Loucy (cell line): ENCODE data around the gene EFNB1.

Experiments used
- H2AFZ ChIP-seq: fragments of 200-600 bp; sonication (generic); 2 replicates; pipeline ENCODE4 v1.6.0; 2016; ENCODE audit warnings: antibody characterized with exemption, mild to moderate bottlenecking, low read length, moderate library complexity
- H3F3A ChIP-seq: fragments of 200-600 bp; 2 replicates; pipeline ENCODE4 v1.6.0; 2016; ENCODE audit warnings: antibody characterized with exemption, low read depth, mild to moderate bottlenecking
- H3K27me3 ChIP-seq: fragments of 200-600 bp; sonication (generic); 2 replicates; pipeline ENCODE4 v1.6.1; 2014; ENCODE audit warnings: low read length, mild to moderate bottlenecking; ENCODE audit not compliant: insufficient read depth, poor library complexity, severe bottlenecking
- H3K36me3 ChIP-seq: fragments of 200-600 bp; sonication (generic); 2 replicates; pipeline ENCODE4 v1.6.1; 2016; ENCODE audit warnings: low read length; ENCODE audit not compliant: insufficient read depth
- H3K4me1 ChIP-seq: fragments of 200-600 bp; sonication (generic); 2 replicates; pipeline ENCODE4 v1.5.1; 2014; ENCODE audit warnings: low read length, mild to moderate bottlenecking; ENCODE audit not compliant: insufficient read depth, poor library complexity, severe bottlenecking
- H3K4me2 ChIP-seq: fragments of 200-600 bp; sonication (generic); 2 replicates; pipeline ENCODE4 v1.6.0; 2014; ENCODE audit warnings: antibody characterized with exemption, low read length, low read depth, mild to moderate bottlenecking; ENCODE audit not compliant: poor library complexity, severe bottlenecking
- H3K4me3 ChIP-seq: fragments of 200-600 bp; sonication (generic); 2 replicates; pipeline ENCODE4 v1.5.1; 2014; ENCODE audit warnings: low read length, mild to moderate bottlenecking, mixed read lengths; ENCODE audit not compliant: poor library complexity, severe bottlenecking
- H3K79me2 ChIP-seq: fragments of 200-600 bp; sonication (generic); 2 replicates; pipeline ENCODE4 v1.6.1; 2014; ENCODE audit warnings: low read length; ENCODE audit not compliant: insufficient read depth
- H3K9ac ChIP-seq: fragments of 200-600 bp; sonication (generic); 2 replicates; pipeline ENCODE4 v1.6.0; 2014; ENCODE audit warnings: mild to moderate bottlenecking, low read depth, low read length, moderate library complexity; ENCODE audit not compliant: poor library complexity, severe bottlenecking
- H3K9me2 ChIP-seq: fragments of 200-600 bp; sonication (generic); replicated peaks from 2 replicates; pipeline ENCODE4 v1.6.1; 2016; ENCODE audit warnings: low read depth, low read length, mixed read lengths
- H3K9me3 ChIP-seq: fragments of 200-600 bp; sonication (generic); 2 replicates; pipeline ENCODE4 v1.6.1; 2014; ENCODE audit warnings: mild to moderate bottlenecking, antibody characterized with exemption, low read length, low read depth; ENCODE audit not compliant: insufficient read depth
- H4K20me1 ChIP-seq: fragments of 200-600 bp; sonication (generic); 2 replicates; pipeline ENCODE4 v1.6.0; 2014; ENCODE audit warnings: antibody characterized with exemption, low read length, mild to moderate bottlenecking; ENCODE audit not compliant: insufficient read depth, poor library complexity, severe bottlenecking
- EZH2phosphoT487 ChIP-seq: fragments of 200-600 bp; IDR thresholded peaks from 2 replicates; pipeline ENCODE4 v1.6.1; 2018; ENCODE audit warnings: antibody characterized with exemption, mild to moderate bottlenecking, moderate library complexity, borderline replicate concordance
- TF ChIP-seq, protein P1 (sequence below): fragments of 200-600 bp; sonication (generic); conservative IDR thresholded peaks from 2 replicates; pipeline ENCODE4 v1.5.1; 2014; ENCODE audit warnings: mild to moderate bottlenecking, antibody characterized with exemption, low read length

EFNB1 gene

DNA sequence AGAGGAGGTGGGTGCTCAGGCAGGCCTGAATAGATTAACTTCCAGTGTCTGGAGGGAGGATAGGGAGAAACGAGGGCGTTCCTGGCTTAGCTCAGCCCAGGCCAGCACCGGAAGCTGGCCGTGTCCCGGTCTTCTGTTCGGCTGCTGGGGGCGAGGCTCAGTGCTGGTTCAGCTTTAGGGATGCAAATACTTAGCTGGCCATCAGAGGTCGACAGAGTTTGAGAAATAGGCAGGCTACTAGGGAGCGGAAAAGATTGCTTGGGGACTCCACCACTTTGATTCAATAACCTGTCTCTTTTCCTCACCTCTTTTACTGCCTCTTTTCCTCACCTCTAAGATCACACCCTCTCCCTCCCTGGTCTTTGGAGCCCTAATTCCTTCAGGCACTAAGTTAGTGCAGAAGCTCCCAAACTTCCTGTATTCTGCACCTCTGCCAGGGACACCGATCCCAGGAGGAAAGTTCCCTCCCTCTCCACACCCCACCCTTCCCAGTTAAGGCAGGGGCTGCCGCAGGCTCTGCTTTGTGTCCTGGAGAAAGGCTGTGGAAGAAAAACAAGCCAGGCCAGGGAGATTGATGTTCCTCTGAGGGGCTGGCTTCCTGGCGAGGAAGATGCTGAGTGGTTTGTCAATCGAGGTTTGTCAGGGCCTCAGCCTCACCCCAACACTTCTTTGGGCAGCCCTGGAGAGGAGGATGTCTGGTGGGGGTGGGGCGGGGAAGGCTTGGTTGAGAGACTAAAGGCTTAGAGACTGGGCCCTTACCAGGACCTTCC, 6.0 kb upstream of the EFNB1 start:
- Histone ChIP-seq H2AFZ (peak overlapping the region; percentile 59; the same call in 1 of the 2 replicates), H4K20me1 (no peaks in the 10 kb centered on the region), H3K27me3 (no peaks in the 10 kb centered on the region), H3K79me2 (no peaks in the 10 kb centered on the region), H3K4me1 (no peaks in the 10 kb centered on the region), H3K9me2 (no peaks in the 10 kb centered on the region), H3K9me3 (no peaks in the 10 kb centered on the region), H3K4me3 (peak overlapping the region; percentile 17), H3K4me2 (no peak overlapping the region), H3F3A (no peaks in the 10 kb centered on the region), H3K9ac (no peak overlapping the region), H3K36me3 (no peaks in the 10 kb centered on the region)
- TF ChIP-seq EZH2phosphoT487: no peak
- TF ChIP-seq, protein P1, sequence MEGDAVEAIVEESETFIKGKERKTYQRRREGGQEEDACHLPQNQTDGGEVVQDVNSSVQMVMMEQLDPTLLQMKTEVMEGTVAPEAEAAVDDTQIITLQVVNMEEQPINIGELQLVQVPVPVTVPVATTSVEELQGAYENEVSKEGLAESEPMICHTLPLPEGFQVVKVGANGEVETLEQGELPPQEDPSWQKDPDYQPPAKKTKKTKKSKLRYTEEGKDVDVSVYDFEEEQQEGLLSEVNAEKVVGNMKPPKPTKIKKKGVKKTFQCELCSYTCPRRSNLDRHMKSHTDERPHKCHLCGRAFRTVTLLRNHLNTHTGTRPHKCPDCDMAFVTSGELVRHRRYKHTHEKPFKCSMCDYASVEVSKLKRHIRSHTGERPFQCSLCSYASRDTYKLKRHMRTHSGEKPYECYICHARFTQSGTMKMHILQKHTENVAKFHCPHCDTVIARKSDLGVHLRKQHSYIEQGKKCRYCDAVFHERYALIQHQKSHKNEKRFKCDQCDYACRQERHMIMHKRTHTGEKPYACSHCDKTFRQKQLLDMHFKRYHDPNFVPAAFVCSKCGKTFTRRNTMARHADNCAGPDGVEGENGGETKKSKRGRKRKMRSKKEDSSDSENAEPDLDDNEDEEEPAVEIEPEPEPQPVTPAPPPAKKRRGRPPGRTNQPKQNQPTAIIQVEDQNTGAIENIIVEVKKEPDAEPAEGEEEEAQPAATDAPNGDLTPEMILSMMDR: peak; percentile 63

- H3K9me3 ChIP-seq: no peaks in the 10 kb centered on the region
- H3K4me1 ChIP-seq: no peaks in the 10 kb centered on the region
- TF ChIP-seq, protein P1: 0 out of 2 replicates have a peak, but pooled peaks have one; percentile 22
- no peak for TF ChIP-seq EZH2phosphoT487
- no peaks in the 10 kb centered on the region for H3K9me2 ChIP-seq
- no peak overlapping the region for H3K4me3 ChIP-seq
- no peak overlapping the region for H2AFZ ChIP-seq
- H3K9ac ChIP-seq: no peak overlapping the region
- no peaks in the 10 kb centered on the region for H3K79me2 ChIP-seq
- no peaks in the 10 kb centered on the region for H3K27me3 ChIP-seq
- H3K36me3 ChIP-seq: no peaks in the 10 kb centered on the region
- no peak overlapping the region for H3K4me2 ChIP-seq
- no peaks in the 10 kb centered on the region for H4K20me1 ChIP-seq
- no peaks in the 10 kb centered on the region for H3F3A ChIP-seq
Observed at GRCh38 chrX:68823413-68824151, 5.2 kb upstream of the EFNB1 start.

- no peak overlapping the region for H3K9ac ChIP-seq
- H3F3A ChIP-seq: no peaks in the 10 kb centered on the region
- no peak overlapping the region for H3K4me2 ChIP-seq
- H4K20me1 ChIP-seq: no peaks in the 10 kb centered on the region
- TF ChIP-seq, protein P1: no peak
- TF ChIP-seq EZH2phosphoT487: no peak
- H3K27me3 ChIP-seq: no peaks in the 10 kb centered on the region
- no peak overlapping the region for H3K4me3 ChIP-seq
- H3K4me1 ChIP-seq: no peaks in the 10 kb centered on the region
- no peaks in the 10 kb centered on the region for H3K79me2 ChIP-seq
- no peak overlapping the region for H2AFZ ChIP-seq
- no peaks in the 10 kb centered on the region for H3K9me3 ChIP-seq
- no peaks in the 10 kb centered on the region for H3K9me2 ChIP-seq
- H3K36me3 ChIP-seq: no peaks in the 10 kb centered on the region
Observed at GRCh38 chrX:68824152-68824433, 4.7 kb upstream of the EFNB1 start.
